Prostate gland (tissue), 2 donors: ENCODE measurements around the gene GPS1. TPM values are rescaled to one million over a fixed set of nuclear protein-coding genes. Genes with fewer than 3 reads are reported as not detected.

Source experiments
- DNase-seq: peaks from one replicate; pipeline ENCODE4 v3.0.0-alpha.2; 2019; ENCODE audit warnings: low spot score
- H3K27ac ChIP-seq, 2 donors: fragments of 200-600 bp; sonication (generic); 2 replicates each; pipeline ENCODE4 v1.5.1; 2017 to 2019
- H3K27me3 ChIP-seq: fragments of 200-600 bp; sonication (generic); replicated peaks from 2 replicates; pipeline ENCODE4 v1.5.1; 2019; ENCODE audit not compliant: insufficient read depth
- H3K36me3 ChIP-seq, 2 donors: fragments of 200-600 bp; sonication (generic); 1 replicate in 1 of 2; 2 replicates in 1 of 2; pipeline versions ENCODE4 v1.5.1 to v1.8.1; 2017 to 2019
- H3K4me1 ChIP-seq: fragments of 200-600 bp; sonication (generic); replicated peaks from 2 replicates; pipeline ENCODE4 v1.5.1; 2019
- H3K4me3 ChIP-seq, 2 donors: fragments of 200-600 bp; sonication (generic); 2 replicates each; pipeline ENCODE4 v1.5.1; 2017 to 2019
- H3K9me3 ChIP-seq: fragments of 200-600 bp; sonication (generic); 2 replicates; pipeline ENCODE4 v1.5.1; 2017
- POLR2A ChIP-seq: fragments of 450-650 bp; IDR thresholded peaks from one replicate; pipeline ENCODE4 v1.6.1; 2016; ENCODE audit warnings: antibody characterized with exemption, mild to moderate bottlenecking
- POLR2AphosphoS5 ChIP-seq: sonication (generic); formaldehyde crosslinking; IDR thresholded peaks from one replicate; pipeline ENCODE4 v1.6.1; 2017; ENCODE audit warnings: antibody characterized with exemption
- WGBS: methylation state at CpG from one replicate; pipeline ENCODE4 v1.1.5; 2018; 5-methylcytosine and 5-hydroxymethylcytosine counted together
- intact Hi-C: fragments of 100-400 bp; cut with DNase I; formaldehyde crosslinking; loops from one replicate; pipeline ENCODE4 v1.14.2; 2022
- total RNA-seq, 2 donors: library from RNA; depleted of rRNA; stranded (reverse); fragments of >200 nt; gene quantifications; one replicate each; pipeline ENCODE4 v1.1.0, GENCODE V29; 2016
- TF ChIP-seq, protein P1 (sequence below), 4 experiments: fragments of 200-600 bp in 2 of 4; fragments of 450-650 bp in 2 of 4; sonication (generic) in 2 of 4; IDR thresholded peaks; 1 replicate in 3 of 4; 2 replicates in 1 of 4; pipeline ENCODE4 v1.5.1; 2016 to 2019; ENCODE audit warnings: antibody characterized with exemption in 4 of 4, mild to moderate bottlenecking in 2 of 4, moderate library complexity in 2 of 4

The GPS1 gene
- total RNA-seq, 2 donors from 2014 or later, result 163 to 182 TPM

DNA sequence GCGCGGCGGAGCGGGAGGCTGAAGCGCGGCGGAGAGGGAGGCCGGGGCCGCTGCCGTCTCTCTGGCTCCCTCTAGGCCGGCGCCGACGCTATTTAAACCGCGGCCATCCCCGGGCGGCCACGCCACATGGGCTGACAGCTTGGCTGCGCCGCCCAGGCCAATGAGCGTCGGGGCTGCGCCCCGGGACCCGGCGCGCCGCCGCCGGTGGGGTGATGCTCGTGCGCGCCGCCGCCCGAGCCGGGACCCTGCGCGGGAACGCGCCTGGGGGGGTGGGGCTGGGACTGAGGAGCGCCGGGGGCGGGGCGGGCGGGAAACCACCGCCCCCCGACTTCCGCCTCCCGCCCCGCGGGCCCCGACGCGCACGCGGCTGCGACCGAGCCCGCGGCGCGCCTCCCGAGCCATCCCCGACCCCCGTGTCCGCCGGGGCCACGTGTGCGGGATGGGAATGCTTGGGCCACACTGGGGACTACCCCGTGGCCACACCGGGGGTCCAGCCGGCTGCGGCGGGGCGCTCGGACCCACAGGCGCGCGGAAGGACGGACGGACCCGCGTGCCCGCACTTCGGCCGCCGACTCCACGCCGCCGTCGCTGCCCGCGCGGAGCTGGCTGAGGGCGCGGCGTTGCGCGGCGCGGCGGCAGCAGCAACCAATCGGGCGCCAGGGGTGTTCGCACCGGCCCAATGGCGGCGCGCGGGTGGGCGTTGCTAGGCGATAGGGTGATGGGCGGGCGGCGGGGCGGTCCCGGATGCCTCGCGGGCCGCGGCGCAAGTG is 46.7 kb downstream of the GPS1 start, which contains the start of gene FASN:
Gene FASN (minus strand): TSS at position 68 of the 770 bp plus-strand sequence. CDS start 1,791 bp downstream, outside the sequence.
- intact Hi-C loops, result loop anchor here (5.0 kb wide), 1 partner anchor 61 kb away; the partner anchor contains the start of gene DCXR
- Histone ChIP-seq H3K27ac (peak within 1 kb of the TSS; percentile 98 to 99), H3K36me3 (peaks cover 10 to 27% of the 10 kb centered on the region in 2 donors), H3K9me3 (no peaks in the 10 kb centered on the region), H3K27me3 (no peaks in the 10 kb centered on the region), H3K4me3 (peak within 1 kb of the TSS; percentile 91 to 98), H3K4me1 (peaks cover 35% of the 10 kb centered on the region)
- DNase-seq, result peak; percentile 94
- under 1% methylated on average over 41 of the region's 124 CpGs for WGBS
- TF ChIP-seq, protein P1, sequence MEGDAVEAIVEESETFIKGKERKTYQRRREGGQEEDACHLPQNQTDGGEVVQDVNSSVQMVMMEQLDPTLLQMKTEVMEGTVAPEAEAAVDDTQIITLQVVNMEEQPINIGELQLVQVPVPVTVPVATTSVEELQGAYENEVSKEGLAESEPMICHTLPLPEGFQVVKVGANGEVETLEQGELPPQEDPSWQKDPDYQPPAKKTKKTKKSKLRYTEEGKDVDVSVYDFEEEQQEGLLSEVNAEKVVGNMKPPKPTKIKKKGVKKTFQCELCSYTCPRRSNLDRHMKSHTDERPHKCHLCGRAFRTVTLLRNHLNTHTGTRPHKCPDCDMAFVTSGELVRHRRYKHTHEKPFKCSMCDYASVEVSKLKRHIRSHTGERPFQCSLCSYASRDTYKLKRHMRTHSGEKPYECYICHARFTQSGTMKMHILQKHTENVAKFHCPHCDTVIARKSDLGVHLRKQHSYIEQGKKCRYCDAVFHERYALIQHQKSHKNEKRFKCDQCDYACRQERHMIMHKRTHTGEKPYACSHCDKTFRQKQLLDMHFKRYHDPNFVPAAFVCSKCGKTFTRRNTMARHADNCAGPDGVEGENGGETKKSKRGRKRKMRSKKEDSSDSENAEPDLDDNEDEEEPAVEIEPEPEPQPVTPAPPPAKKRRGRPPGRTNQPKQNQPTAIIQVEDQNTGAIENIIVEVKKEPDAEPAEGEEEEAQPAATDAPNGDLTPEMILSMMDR (IDR thresholded peaks at IDR 0.05), result peak in 2 of 4 experiments; percentile 49 to 62
- TF ChIP-seq POLR2AphosphoS5, result peak; percentile 86
- peak; percentile 99 for TF ChIP-seq POLR2A

DNA sequence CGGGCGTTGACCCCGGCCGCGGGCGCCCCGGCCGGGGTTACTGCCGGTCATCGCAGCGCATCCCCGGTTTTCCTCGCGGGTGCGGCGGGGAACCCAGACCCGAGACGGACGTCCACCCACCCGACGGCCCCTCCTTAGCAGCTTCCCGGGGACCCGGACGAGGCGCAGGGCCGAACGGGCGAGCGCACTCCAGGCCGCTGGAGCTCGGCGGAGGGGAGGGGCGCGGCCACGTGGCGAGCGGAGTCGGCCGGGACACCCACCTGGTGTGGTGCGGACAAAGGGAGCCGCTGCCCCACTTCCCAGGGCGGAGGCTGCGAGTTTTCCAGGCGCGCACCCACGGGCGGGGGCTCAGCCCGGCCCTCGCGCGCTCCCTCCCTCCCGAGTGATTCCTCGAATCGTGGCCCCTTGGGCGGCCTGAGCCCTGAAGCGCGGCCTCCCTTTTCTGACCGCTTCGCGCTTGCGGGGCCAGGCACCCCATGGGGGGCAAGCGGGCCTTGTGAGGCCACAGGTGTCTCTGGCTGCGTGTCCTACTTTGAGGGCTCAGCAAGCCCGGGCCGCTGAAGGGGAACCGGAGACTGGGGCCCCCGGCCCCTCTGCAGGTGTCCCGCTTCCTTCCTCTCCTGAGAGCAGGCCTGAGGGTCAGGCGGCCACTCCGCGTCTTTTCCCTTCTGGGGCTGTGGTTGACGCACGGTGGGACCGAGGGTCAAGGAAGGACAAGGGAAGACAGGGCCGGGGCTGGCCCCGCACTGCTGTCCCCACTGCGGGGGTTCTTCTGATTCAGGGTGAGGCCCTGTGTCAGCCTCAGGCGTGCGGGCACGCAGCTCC is 47.5 kb downstream of the GPS1 start:
- TF ChIP-seq, protein P1 (IDR thresholded peaks at IDR 0.05), result no peak
- no peak for TF ChIP-seq POLR2AphosphoS5
- TF ChIP-seq POLR2A, result no peak

DNA sequence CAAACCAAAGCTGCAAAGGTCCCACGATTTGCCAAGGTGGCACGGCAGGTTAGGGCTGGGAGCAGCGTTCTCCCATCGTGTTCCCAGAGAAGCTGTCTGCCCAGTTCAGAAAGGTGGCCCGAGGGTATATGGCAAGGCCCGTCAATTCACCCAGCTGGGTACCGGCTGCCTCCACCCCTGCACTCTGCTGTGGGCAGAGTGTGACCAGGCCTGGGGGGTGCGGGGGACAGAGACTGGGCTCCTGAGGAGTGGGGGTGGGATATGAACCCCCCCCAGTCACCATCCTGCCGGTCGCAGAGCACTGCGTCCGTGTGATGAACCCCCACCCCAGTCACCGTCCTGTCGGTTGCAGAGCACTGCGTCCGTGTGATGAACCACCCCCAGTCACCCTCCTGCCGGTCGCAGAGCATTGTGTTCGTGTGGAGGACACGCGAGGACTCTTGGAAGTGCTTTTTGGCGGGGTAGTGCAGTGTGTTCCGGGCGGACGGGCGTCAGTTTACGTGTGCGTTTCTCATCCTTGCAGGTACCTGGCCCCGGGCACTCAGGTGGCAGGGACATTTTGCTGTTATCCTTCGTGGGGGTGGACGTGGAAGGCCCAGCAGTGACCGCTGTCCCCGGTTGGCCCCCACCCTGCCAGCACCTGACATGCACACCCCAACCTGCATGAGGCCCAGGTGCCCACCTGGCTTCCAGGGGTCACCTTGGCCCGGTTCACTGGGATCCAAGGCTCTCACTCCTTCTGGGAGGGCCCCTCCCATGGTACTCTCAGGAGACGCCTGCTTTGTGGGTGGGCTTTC is 49.0 kb downstream of the GPS1 start:
- Histone ChIP-seq H3K27ac (peak overlapping the region; percentile 98 to 99), H3K27me3 (no peaks in the 10 kb centered on the region), H3K4me3 (no peak overlapping the region), H3K36me3 (peaks cover 0 to 4% of the 10 kb centered on the region in 2 donors), H3K4me1 (peaks cover 52% of the 10 kb centered on the region), H3K9me3 (no peaks in the 10 kb centered on the region)
- 64% methylated on average over 34 of the region's 35 CpGs for WGBS
- TF ChIP-seq POLR2AphosphoS5 (no peak), POLR2A (no peak)
- TF ChIP-seq, protein P1 (IDR thresholded peaks at IDR 0.05), result no peak
- no peak for DNase-seq
- intact Hi-C loops, result no loop called here

More for the DNA sequence above, 47.5 kb downstream of the GPS1 start:
- Histone ChIP-seq H3K4me3 (peak overlapping the region; percentile 91 to 98), H3K27me3 (no peaks in the 10 kb centered on the region), H3K27ac (peak overlapping the region; percentile 98 to 99), H3K9me3 (no peaks in the 10 kb centered on the region), H3K4me1 (peaks cover 43% of the 10 kb centered on the region), H3K36me3 (peaks cover 9 to 19% of the 10 kb centered on the region in 2 donors)
- no peak for DNase-seq
- 22% methylated on average over 48 of the region's 80 CpGs for WGBS
- intact Hi-C loops, result loop anchor here (5.0 kb wide), 1 partner anchor 62 kb away; the partner anchor contains the start of gene DCXR

DNA sequence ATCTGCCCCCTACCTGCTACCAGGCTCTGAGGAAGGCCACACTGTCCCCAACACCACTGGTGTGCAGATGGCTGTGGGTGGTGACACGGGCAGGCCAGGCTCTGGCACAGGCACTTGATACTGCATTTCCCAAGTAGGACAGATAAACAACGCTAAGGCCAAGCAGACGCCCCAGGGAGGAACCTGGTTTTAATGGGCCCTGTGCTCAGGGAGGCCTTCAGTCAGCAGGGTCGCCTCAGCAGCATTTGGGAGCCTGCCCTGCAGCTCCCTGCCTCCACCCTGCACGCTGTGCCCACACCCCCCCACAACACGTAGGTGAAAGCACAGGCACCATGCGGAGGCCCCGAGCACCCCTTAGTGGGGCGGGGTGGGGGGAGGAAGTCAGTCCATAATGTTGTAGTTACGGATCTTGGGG is 49.6 kb downstream of the GPS1 start:
- Histone ChIP-seq H3K36me3 (no peaks in the 10 kb centered on the region), H3K27me3 (no peaks in the 10 kb centered on the region), H3K9me3 (no peaks in the 10 kb centered on the region), H3K4me1 (peaks cover 58% of the 10 kb centered on the region), H3K4me3 (no peak overlapping the region), H3K27ac (peak overlapping the region; percentile 98 to 99)
- WGBS, result 55% methylated on average over 9 of the region's 10 CpGs
- intact Hi-C loops, result no loop called here
- peak; percentile 80 for DNase-seq
- TF ChIP-seq, protein P1 (IDR thresholded peaks at IDR 0.05), result no peak
- peak; percentile 64 for TF ChIP-seq POLR2AphosphoS5
